HUES64 (cell line): ENCODE measurements around the gene RASSF1.

ENCODE experiments used
- H3K27ac ChIP-seq: 2 replicates; pipeline ENCODE4 v1.7.0; 2013; ENCODE audit warnings: low read depth, low read length, inconsistent platforms
- H3K27me3 ChIP-seq: 2 replicates; pipeline ENCODE4 v1.6.1; 2013; ENCODE audit warnings: mild to moderate bottlenecking, low read length; ENCODE audit not compliant: insufficient read depth
- H3K36me3 ChIP-seq: 2 replicates; pipeline ENCODE4 v1.6.1; 2013; ENCODE audit warnings: mild to moderate bottlenecking, low read length; ENCODE audit not compliant: insufficient read depth
- H3K4me1 ChIP-seq: 2 replicates; pipeline ENCODE4 v1.6.1; 2013; ENCODE audit warnings: mild to moderate bottlenecking, low read length, moderate library complexity; ENCODE audit not compliant: insufficient read depth
- H3K4me3 ChIP-seq: 2 replicates; pipeline ENCODE4 v1.5.1; 2013; ENCODE audit warnings: mild to moderate bottlenecking, low read length, moderate library complexity
- H3K9ac ChIP-seq: 2 replicates; pipeline ENCODE4 v1.6.1; 2013; ENCODE audit warnings: mild to moderate bottlenecking, low read depth, low read length
- H3K9me3 ChIP-seq: 2 replicates; pipeline ENCODE4 v1.6.1; 2013; ENCODE audit warnings: low read depth, low read length; ENCODE audit not compliant: insufficient read depth
- WGBS: fragments of 150-250, 120-280 bp; methylation state at CpG from one replicate; pipeline ENCODE4 v1.1.7; 2013; ENCODE audit warnings: missing lambda C conversion rate; 5-methylcytosine and 5-hydroxymethylcytosine counted together

RASSF1 gene

DNA sequence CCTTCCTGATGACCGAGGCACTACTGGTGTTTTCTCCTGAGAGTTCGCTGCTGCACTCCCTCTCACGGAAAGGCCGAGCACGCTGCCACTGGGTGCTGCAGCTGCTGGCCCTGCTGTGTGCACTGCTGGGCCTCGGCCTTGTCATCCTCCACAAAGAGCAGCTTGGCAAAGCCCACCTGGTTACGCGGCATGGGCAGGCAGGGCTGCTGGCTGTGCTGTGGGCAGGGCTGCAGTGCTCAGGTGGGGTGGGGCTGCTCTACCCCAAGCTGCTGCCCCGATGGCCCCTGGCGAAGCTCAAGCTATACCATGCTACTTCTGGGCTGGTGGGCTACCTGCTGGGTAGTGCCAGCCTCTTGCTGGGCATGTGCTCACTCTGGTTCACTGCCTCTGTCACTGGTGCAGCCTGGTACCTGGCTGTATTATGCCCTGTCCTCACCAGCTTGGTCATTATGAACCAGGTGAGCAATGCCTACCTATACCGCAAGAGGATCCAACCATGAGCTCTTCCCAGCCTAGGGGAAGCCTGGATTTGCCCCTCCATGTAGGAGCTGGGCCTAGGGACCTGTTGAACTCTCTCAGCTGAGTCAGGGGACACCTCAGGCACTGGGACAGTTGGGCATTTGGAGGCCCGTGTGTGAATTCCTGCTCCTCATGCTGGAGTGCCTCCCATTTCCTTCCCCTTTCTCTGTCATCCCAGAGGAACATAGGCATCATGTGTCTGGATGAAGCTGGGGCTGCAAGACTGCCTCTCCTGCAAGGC is 12.8 kb upstream of the RASSF1 start:
- H3K36me3 ChIP-seq: peaks cover 50% of the 10 kb centered on the region
- no peak overlapping the region for H3K4me3 ChIP-seq
- no peaks in the 10 kb centered on the region for H3K27me3 ChIP-seq
- H3K27ac ChIP-seq: no peak overlapping the region
- WGBS: 95% methylated on average over 12 of the region's 12 CpGs
- H3K9ac ChIP-seq: no peak overlapping the region
- H3K4me1 ChIP-seq: peaks cover 11% of the 10 kb centered on the region; the same call in 1 of the 2 replicates
- H3K9me3 ChIP-seq: no peaks in the 10 kb centered on the region

- Histone ChIP-seq H3K9ac (no peak overlapping the region), H3K4me1 (peaks cover 11% of the 10 kb centered on the region; the same call in 1 of the 2 replicates), H3K27me3 (no peaks in the 10 kb centered on the region)
Measured at GRCh38 chr3:50352781-50353180, 12.1 kb upstream of the RASSF1 start.

GRCh38 chr3:50351323-50351697 is 10.7 kb upstream of the RASSF1 start:
- Histone ChIP-seq H3K4me3 (peak overlapping the region; percentile 81), H3K27me3 (0 out of 2 replicates have a peak, but pooled peaks cover 3% of the 10 kb centered on the region), H3K9ac (no peak overlapping the region), H3K4me1 (peaks cover 3% of the 10 kb centered on the region; the same call in 1 of the 2 replicates), H3K27ac (no peak overlapping the region), H3K36me3 (peaks cover 35% of the 10 kb centered on the region), H3K9me3 (no peaks in the 10 kb centered on the region)
- 73% methylated on average over 11 of the region's 11 CpGs for WGBS

More at GRCh38 chr3:50352781-50353180, 12.1 kb upstream of the RASSF1 start:
- H3K36me3 ChIP-seq: peaks cover 50% of the 10 kb centered on the region
- WGBS: 76% methylated on average over 2 of the region's 2 CpGs
- no peak overlapping the region for H3K27ac ChIP-seq
- no peaks in the 10 kb centered on the region for H3K9me3 ChIP-seq
- H3K4me3 ChIP-seq: no peak overlapping the region

DNA sequence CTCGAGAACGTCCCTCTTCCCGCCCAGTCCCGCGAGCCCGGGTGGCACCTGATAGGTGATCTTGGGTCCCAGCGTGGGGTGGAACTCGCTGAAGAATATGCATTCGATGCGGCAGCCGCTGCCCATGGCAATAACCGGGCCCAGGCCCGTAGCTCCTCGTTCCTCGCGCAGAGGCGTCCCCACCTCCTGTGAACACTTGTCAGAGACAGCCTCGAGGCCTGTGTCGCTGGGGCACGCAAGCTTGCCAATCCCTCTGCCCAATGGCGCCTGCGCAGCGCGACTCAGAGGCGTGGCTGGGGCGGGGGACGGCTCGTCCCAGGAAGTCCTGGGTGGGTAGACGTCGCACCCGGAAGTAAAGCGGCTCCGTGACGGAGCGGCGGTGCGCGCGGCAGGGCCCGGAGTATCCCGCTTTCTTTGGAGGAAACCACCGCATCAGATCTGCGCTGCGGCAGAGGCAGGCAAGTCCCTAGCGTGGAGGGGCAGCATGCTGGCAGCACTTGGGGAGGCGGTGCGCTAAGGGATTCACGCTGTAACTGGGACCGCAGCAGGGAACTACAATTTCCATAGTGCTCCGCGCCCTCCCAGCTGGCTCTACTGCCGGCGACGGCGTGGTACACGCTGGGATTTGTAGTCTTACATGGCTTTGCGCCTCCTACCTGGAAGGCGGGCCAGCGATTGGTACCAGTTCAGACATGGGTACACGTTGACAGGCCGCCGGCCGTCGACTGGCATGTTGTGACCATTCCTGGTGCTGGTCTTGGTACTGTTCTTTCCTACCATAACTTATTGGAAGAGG is 10.1 kb upstream of the RASSF1 start, which contains the start of the genes CYB561D2 and NPRL2:
Gene CYB561D2 (plus strand): TSS at position 336 of the 796 bp plus-strand sequence. CDS start 572 bp downstream, outside the sequence.
Gene NPRL2 (minus strand): TSS at position 249 of the 796 bp plus-strand sequence. CDS start 123 bp downstream, at position 126.
- 1% methylated on average over 64 of the region's 64 CpGs for WGBS
- Histone ChIP-seq H3K36me3 (peaks cover 30% of the 10 kb centered on the region), H3K4me3 (peak within 1 kb of the TSS; percentile 81), H3K27me3 (0 out of 2 replicates have a peak, but pooled peaks cover 8% of the 10 kb centered on the region), H3K9ac (peak within 1 kb of the TSS; percentile 73), H3K27ac (peak within 1 kb of the TSS; percentile 78), H3K9me3 (no peaks in the 10 kb centered on the region), H3K4me1 (peaks cover 3% of the 10 kb centered on the region; the same call in 1 of the 2 replicates)

- H3K27ac ChIP-seq: no peak overlapping the region
- peaks cover 24% of the 10 kb centered on the region for H3K36me3 ChIP-seq
- H3K9ac ChIP-seq: peak overlapping the region; percentile 14; the same call in 1 of the 2 replicates
- peaks cover 13% of the 10 kb centered on the region for H3K27me3 ChIP-seq
- peak overlapping the region; percentile 81 for H3K4me3 ChIP-seq
- 42% methylated on average over 7 of the region's 7 CpGs for WGBS
- H3K4me1 ChIP-seq: peaks cover 3% of the 10 kb centered on the region; the same call in 1 of the 2 replicates
- H3K9me3 ChIP-seq: no peaks in the 10 kb centered on the region
Measured at GRCh38 chr3:50350213-50350526, 9.5 kb upstream of the RASSF1 start.

- Histone ChIP-seq H3K9ac (no peak overlapping the region), H3K27ac (no peak overlapping the region), H3K27me3 (peaks cover 30% of the 10 kb centered on the region), H3K9me3 (no peaks in the 10 kb centered on the region), H3K4me1 (peaks cover 3% of the 10 kb centered on the region; the same call in 1 of the 2 replicates), H3K4me3 (no peak overlapping the region), H3K36me3 (peaks cover 7% of the 10 kb centered on the region)
- WGBS: 36% methylated on average over 12 of the region's 14 CpGs
Measured at GRCh38 chr3:50347187-50347813, 6.7 kb upstream of the RASSF1 start.

GRCh38 chr3:50345586-50346234 is 5.1 kb upstream of the RASSF1 start, which contains the start of gene ZMYND10:
TSS of gene ZMYND10 (minus strand) at chr3:50345732. CDS start at chr3:50345579, 153 bp downstream.
- H3K27ac ChIP-seq: no peak within 1 kb of the TSS
- peak within 1 kb of the TSS; percentile 56 for H3K4me3 ChIP-seq
- WGBS: 11% methylated on average over 45 of the region's 45 CpGs

GRCh38 chr3:50345008-50345407 is 4.4 kb upstream of the RASSF1 start:
- Histone ChIP-seq H3K4me3 (peak overlapping the region; percentile 56), H3K27ac (no peak overlapping the region), H3K27me3 (peaks cover 53% of the 10 kb centered on the region), H3K4me1 (0 out of 2 replicates have a peak, but pooled peaks cover 2% of the 10 kb centered on the region), H3K9me3 (no peaks in the 10 kb centered on the region), H3K36me3 (peaks cover 7% of the 10 kb centered on the region), H3K9ac (no peak overlapping the region)
- WGBS: 61% methylated on average over 8 of the region's 8 CpGs

More at GRCh38 chr3:50345586-50346234, 5.1 kb upstream of the RASSF1 start, which contains the start of gene ZMYND10:
- peaks cover 46% of the 10 kb centered on the region for H3K27me3 ChIP-seq
- H3K4me1 ChIP-seq: no peaks in the 10 kb centered on the region
- H3K36me3 ChIP-seq: peaks cover 7% of the 10 kb centered on the region
- no peaks in the 10 kb centered on the region for H3K9me3 ChIP-seq
- H3K9ac ChIP-seq: no peak within 1 kb of the TSS; the same call in 1 of the 2 replicates

- Histone ChIP-seq H3K9me3 (no peaks in the 10 kb centered on the region), H3K4me1 (0 out of 2 replicates have a peak, but pooled peaks cover 6% of the 10 kb centered on the region), H3K27me3 (peaks cover 72% of the 10 kb centered on the region), H3K4me3 (no peak overlapping the region), H3K36me3 (no peaks in the 10 kb centered on the region), H3K9ac (no peak overlapping the region), H3K27ac (no peak overlapping the region)
- WGBS: 67% methylated on average over 13 of the region's 13 CpGs
Measured at GRCh38 chr3:50342813-50343633, 2.4 kb upstream of the RASSF1 start.
